ENCODE results near the gene FAM13A. TPM values are rescaled to one million over a fixed set of nuclear protein-coding genes. Genes with fewer than 3 reads are reported as not detected.

The FAM13A gene
- 39.1 TPM for total RNA-seq
- long read RNA-seq, full-length matches to known transcripts: 8 of 44 reads
- long read RNA-seq, partial matches to known transcripts: 22 of 44 reads
- long read RNA-seq, other reads (novel, unspliced or antisense): 14 of 44 reads

DNA sequence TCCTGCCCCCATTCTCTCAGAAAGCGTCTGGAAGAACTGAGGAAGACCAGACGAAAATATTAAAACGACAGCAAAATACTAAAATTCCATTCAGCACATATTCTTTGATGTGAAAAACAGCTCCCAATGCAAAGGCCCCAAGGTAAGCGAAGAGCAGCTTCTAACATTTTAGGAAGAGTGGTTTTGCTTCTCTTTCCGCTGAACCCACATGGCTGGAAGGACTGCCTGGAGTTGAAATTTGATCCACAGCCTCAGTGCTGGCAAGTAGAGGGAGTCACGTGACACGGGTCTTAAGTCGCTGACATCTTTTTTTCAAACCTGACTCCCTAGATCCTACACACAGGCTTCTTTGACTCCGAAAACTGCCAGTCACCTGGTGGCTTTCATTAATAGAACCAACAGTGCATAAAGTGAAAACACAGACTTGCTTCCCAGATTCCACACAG is at the start of gene FAM13A:
Gene FAM13A, minus strand, starts transcription at position 233 of the 446 bp plus-strand sequence. Its CDS starts 221 bp downstream, at position 12.
- ATAC-seq: peak; percentile 90 to 97
- no peaks in the 10 kb centered on the region for H3K36me3 ChIP-seq
- TF ChIP-seq, protein P1, sequence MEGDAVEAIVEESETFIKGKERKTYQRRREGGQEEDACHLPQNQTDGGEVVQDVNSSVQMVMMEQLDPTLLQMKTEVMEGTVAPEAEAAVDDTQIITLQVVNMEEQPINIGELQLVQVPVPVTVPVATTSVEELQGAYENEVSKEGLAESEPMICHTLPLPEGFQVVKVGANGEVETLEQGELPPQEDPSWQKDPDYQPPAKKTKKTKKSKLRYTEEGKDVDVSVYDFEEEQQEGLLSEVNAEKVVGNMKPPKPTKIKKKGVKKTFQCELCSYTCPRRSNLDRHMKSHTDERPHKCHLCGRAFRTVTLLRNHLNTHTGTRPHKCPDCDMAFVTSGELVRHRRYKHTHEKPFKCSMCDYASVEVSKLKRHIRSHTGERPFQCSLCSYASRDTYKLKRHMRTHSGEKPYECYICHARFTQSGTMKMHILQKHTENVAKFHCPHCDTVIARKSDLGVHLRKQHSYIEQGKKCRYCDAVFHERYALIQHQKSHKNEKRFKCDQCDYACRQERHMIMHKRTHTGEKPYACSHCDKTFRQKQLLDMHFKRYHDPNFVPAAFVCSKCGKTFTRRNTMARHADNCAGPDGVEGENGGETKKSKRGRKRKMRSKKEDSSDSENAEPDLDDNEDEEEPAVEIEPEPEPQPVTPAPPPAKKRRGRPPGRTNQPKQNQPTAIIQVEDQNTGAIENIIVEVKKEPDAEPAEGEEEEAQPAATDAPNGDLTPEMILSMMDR (IDR thresholded peaks at IDR 0.05): no peak
- H3K9me3 ChIP-seq: no peaks in the 10 kb centered on the region
- peak within 1 kb of the TSS; percentile 47 for H3K4me3 ChIP-seq
- H3K4me1 ChIP-seq: peaks cover 4% of the 10 kb centered on the region
- peak; percentile 76 for DNase-seq
- intact Hi-C loops (cut with DNase I): no loop called here
- H3K27me3 ChIP-seq (ENCODE audit: low read depth): no peaks in the 10 kb centered on the region
- peak within 1 kb of the TSS; percentile 53 for H3K27ac ChIP-seq

DNA sequence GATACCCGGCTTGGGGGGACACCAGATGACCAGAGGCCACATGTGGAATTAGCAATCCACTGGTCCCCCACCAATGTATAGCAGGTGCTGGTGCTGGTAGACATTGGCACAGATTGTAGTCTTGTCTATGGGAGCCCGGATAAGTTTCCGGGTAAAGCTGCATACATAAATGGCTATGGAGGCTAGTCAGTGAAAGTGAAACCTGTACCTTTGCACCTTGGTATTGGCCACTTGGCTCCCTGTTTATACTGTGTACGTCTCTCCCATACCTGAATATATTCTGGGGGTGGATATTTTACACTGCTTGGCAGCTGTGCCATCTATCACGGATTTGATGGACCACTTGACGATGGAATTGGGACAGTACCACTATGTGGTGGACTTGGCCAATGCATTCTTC is 48.7 kb upstream of the FAM13A start:
- DNase-seq (no peak), ATAC-seq (no peak)
- Histone ChIP-seq H3K4me1 (peaks cover 8% of the 10 kb centered on the region), H3K27me3 (ENCODE audit: low read depth) (no peaks in the 10 kb centered on the region), H3K36me3 (no peaks in the 10 kb centered on the region), H3K4me3 (no peak overlapping the region), H3K27ac (no peak overlapping the region), H3K9me3 (no peaks in the 10 kb centered on the region)
- TF ChIP-seq, protein P1 (IDR thresholded peaks at IDR 0.05): no peak
- intact Hi-C loops (cut with DNase I): no loop called here

DNA sequence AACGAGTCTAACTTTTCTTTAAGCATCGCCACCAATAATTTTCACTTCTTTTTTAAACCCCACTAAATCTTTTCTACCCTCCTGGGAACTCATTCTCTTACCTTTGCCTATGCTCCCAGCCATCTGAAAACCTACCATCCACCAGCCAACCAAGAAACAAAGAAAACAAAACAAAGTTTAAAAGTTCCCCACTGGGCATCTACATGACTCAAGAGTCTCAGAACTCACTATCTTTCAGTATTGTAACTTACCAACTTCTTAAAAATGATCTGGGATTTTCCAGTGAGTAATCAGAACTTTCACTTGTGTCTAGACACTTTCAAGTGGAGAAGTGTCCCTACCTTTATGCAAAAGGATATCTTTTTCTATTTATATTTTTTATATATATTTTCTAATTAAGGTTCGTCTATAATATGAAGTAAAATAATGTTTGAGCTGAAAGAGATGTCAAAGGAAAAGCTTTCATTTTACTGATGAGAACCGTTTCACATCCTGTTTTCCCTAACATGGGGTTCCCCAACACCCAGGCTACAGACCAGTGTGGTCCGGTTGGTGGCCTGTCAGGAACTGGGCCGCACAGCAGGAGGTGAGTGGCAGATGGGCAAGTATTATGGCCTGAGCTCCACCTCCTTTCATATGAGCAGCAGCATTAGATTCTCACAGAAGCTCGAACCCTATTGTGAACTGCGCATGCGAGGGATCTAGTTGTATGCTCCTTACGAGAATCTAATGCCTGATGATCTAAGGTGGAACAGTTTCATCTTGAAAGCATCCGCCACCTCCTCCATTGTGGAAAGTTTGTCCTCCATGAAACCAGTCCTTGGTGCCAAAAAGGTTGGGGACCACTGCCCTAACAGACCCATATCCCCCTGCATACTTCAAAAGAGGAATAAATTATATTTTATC is 44.5 kb upstream of the FAM13A start:
- H3K27me3 ChIP-seq (ENCODE audit: low read depth): no peaks in the 10 kb centered on the region
- no peak overlapping the region for H3K4me3 ChIP-seq
- H3K9me3 ChIP-seq: no peaks in the 10 kb centered on the region
- TF ChIP-seq, protein P1 (IDR thresholded peaks at IDR 0.05): no peak
- no peak for ATAC-seq
- H3K4me1 ChIP-seq: no peaks in the 10 kb centered on the region
- H3K27ac ChIP-seq: no peak overlapping the region
- intact Hi-C loops (cut with DNase I): no loop called here
- H3K36me3 ChIP-seq: no peaks in the 10 kb centered on the region
- no peak for DNase-seq

DNA sequence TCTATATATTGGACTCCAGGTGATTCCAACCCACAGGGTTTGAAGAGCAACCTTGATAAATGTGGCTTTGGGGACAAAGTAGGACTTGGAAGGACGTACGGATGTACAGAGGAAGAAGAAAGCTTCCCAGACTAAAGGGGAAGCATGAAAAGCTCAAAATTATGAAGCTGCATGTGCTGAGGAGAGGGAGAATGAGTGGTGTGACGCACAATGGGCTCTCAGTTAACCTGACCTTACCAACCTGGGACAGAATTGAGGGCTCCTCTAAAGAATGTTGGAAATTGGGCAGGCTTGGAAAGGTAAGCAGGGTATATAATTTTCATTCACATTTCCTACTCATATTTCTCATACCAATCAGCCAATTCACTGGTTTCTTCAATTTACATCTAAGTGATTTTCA is 43.9 kb upstream of the FAM13A start:
- intact Hi-C loops (cut with DNase I): no loop called here
- H3K36me3 ChIP-seq: no peaks in the 10 kb centered on the region
- no peak overlapping the region for H3K4me3 ChIP-seq

DNA sequence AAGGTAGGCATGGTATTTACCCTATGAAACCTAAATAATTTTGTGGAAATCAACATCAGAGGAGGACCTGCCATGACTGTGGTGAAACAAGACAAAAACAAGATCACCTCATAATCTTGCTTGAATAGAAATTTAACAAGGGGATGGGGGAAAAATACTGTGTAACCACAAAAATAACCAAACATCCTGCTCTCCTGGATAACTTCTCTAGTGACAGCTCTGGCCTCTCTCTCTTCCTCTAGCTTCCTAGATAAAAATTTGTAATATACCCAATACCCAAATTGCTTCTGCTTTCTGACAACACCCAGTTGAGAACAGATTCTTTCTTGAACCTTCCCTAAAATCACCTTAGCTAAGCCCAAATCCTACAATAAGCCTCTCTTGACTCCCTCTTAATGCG is 42.5 kb upstream of the FAM13A start:
- Histone ChIP-seq H3K27ac (no peak overlapping the region), H3K36me3 (no peaks in the 10 kb centered on the region), H3K4me1 (no peaks in the 10 kb centered on the region), H3K27me3 (ENCODE audit: low read depth) (no peaks in the 10 kb centered on the region), H3K4me3 (no peak overlapping the region), H3K9me3 (no peaks in the 10 kb centered on the region)
- DNase-seq: no peak
- TF ChIP-seq, protein P1 (IDR thresholded peaks at IDR 0.05): no peak
- intact Hi-C loops (cut with DNase I): no loop called here
- ATAC-seq: no peak

More for the DNA sequence above, 43.9 kb upstream of the FAM13A start:
- Histone ChIP-seq H3K4me1 (no peaks in the 10 kb centered on the region), H3K27me3 (ENCODE audit: low read depth) (no peaks in the 10 kb centered on the region), H3K9me3 (no peaks in the 10 kb centered on the region), H3K27ac (no peak overlapping the region)
- no peak for ATAC-seq
- no peak for DNase-seq
- TF ChIP-seq, protein P1 (IDR thresholded peaks at IDR 0.05): no peak

Measured in lower lobe of right lung (tissue), 2 donors.